Activated CD4-positive, alpha-beta T cell treated with anti-CD3 and anti-CD28 coated beads, Interleukin-2, amount 50 U/mL, for 4 hours (primary cell): ENCODE data around the gene FYCO1.
A peak's percentile ranks its signal among the peaks of the same experiment; 100 is the strongest.
"Not testable (repeated sequence)": the region's sequence is repeated elsewhere in the genome, so short reads cannot be mapped to it uniquely, and the experiment has no call there.

Experiments
- DNase-seq, 2 experiments: peaks; one replicate each; pipeline ENCODE4 v3.0.0-alpha.2; 2020

Gene FYCO1

DNA sequence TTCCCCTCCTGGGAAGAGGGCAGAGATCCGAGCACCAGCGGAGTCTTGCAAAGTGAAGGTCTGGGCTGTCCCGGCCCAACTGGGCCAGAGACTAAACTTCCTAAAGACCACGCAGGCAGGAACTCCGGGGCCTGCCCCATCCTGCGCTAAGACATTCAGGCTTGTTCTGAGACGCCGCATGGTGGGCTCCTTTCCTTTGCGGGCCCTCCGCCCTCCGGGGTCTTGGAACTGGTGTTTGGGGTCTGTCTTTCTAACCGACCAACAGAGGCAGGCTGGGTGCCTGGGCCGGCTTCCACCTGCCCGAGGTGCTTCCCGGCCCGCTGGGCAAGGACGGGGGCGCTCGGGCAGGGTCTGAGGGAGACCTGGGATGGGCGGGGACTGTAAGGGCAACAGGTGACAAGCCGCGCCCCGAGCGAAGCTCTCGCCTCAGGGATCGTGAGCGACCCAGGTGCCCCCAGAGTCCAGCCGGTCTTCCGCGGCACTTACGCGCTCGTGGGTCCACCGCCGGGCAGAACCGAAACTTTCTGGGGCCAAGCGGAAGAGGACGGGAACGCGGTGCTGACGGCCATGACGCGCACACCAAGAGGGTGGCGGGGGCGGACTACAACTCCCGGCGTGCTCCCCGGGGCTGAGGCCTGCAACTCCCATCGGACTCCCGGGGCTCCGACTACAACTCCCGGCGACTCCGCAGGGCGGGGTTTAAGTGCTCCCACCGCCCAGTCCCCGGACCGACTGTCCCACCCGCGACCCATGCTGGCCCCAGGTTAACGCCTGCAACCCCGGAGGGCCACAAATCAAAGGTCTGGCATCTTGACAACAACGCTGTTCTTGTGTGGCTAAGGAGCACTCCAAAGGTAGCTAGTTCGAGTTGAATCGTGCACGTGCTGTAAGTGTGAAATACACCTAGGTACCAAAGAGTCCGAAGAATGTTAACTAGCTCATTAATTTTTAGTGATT, at the start of gene FYCO1:
Gene FYCO1 (minus strand): TSS at position 589 of the 957 bp plus-strand sequence. CDS start 10,914 bp downstream, outside the sequence.
- DNase-seq: peak; percentile 88

DNA sequence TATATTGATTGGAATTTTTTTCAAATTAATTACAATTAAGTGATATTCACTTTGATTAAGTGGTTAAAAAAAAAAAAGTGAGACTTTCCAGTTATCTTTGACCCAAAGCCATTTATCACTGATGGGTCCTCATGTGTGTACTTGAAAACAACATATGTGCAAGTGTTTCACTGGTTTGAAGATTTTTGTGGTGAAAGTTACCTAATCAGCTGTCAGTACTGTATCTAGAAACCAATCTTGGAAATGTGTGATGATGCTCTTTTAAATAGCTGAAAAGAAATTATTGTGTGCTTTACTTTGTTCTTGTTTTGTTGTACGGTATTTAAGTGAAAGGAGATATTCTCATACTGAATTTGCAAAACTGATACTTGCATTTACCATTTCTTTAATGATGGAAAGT, 43.3 kb upstream of the FYCO1 start:
- no peak for DNase-seq

DNA sequence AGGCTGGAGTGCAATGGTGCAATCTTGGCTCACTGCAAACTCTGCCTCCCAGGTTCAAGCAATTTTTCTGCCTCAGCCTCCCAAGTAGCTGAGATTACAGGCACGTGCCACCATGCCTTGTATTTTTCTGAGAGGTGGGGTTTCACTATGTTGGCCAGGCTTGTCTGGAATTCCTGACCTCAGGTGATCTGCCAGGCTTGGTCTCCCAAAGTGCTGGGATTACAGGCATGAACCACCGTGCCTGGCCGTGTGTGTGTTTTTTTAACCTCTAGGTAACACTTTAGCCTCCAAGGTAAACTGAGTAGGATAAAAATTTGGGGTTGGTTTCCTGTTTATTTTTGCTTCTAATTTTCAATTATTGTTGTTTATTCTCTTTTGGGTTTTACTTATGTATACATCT, 42.4 kb upstream of the FYCO1 start:
- DNase-seq: not testable (repeated sequence)

DNA sequence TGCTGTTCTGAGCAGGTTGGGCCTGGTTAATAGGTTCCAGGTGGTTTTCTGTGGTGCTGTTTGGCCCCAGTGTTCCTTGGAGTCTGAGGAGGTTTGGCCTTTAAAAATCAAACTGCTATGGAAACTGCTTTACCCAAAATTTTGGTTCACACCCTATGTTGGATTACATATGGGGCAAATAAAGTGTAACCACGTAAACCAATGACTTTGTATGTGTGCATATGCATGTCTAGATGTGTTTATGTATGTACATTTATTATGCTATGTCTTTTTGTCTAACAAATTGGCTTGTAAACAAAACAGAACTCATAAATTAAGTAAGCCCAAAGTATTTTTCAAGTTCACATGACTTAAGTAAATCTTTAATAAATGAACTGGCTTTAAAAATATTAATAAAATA, 40.6 kb upstream of the FYCO1 start:
- DNase-seq: no peak

DNA sequence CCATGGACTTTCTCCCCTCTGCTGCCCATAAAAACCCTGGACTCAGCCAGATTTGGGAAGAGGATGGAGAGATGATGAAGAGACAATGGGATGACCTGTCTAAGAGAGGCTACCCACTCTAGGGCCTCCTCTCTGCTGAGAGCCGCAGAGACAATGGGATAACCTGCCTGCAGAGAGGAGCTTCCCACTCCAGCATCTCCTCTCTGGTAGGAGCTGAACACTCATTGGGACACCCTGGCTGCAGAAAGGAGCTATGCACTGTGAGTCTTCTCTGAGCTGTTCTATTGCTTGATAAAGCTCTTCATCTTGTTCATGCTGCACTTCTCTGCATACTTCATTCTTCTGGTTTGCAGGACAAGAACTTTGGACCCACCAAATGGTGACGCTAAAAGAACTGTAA, 36.1 kb upstream of the FYCO1 start:
- DNase-seq: no peak

DNA sequence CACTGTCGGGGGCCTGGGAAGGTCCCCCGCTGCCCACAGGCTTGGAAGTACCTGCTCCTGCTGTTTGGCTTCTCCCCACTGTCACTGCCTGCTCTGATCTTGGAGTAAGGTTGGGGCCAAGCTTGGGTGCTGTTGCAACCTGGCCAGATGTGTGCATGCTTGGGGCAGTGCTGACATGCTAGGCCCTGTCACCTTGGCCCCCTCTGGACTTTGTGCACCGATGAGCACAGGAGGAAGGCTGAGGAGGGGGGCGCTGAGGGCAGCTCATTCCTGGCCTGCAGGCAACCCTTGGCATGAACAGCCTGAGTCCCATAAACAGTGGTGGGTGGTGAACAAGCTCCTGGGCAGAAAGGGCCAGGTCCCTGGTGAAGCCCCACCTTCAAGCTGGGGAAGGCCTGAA, 35.6 kb upstream of the FYCO1 start:
- no peak for DNase-seq

DNA sequence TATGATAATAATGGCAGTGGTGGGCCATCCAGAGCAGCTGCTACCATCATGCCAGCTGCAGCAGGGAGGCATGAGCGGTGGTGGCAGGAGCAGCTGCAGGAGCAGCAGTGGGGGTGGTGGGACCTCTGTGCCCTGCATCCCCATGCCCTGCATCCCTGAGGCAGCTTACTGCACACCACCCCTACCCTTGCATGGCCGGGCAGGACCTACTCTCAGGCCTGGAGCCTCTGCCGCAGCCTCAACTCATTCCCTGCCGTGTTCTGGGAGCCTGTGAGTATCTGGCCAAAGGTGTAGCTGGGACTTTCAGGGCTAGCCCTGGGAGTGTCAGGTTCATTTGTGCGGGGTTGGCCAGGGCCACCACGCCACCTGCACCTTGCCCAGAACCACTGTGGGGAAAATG, 35.0 kb upstream of the FYCO1 start:
- no peak for DNase-seq

DNA sequence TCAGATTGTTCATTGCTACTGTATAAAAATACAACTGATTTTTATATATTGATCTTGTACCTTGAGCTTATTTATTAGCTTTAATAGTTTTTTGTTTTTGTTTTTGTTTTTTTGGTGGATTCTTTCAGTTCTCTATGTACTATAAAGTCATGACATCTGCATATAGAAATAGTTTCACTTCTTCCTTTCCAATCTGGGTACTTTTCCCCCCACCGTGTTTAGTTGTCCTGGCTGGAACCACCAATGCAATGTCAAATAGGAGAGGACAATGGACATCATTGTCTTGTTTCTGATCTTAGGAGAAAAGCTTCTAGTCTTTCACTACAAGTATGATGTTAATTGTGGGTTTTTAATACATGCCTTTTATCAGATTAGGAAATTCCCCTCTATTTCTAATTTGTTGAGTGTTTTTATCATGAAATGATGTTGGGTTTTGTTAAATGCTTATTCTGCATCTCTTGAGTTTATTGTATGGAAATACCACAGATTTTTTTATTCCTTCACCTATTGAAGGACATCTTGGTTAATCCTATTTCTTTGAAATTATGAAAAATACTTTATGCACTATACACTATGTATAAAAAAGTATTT, 34.4 kb upstream of the FYCO1 start:
- no peak for DNase-seq

DNA sequence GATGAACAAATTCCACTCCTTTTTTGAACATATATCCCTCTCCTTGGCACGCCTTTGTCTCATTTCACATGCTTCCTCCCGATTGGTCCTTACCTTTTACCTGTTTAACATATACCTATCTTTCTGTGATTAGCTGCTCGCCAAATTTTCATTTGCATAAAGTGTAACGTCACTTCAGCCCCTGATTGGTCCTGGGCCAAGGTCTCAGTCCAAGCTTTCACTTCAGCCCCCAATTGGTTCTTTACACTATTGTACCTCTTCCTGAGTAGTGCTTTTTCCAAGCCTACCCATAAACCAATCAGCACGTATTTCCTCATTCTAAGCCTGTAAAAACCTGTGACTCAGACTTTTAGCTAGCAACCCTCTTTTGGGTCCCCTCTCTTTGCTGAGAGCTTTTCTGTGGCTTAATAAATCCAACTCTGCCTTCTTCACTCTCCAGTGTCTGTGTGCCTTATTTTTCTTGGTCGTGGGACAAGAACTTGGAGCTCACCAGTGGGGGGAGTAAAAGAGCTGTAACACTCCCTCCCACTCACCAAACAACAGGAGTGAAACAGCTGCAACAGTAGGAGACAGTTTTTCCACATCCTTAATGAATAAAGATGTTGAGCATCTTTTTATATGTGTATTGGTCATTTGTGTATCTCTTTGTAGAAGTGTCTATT, 32.2 kb upstream of the FYCO1 start:
- no peak for DNase-seq

DNA sequence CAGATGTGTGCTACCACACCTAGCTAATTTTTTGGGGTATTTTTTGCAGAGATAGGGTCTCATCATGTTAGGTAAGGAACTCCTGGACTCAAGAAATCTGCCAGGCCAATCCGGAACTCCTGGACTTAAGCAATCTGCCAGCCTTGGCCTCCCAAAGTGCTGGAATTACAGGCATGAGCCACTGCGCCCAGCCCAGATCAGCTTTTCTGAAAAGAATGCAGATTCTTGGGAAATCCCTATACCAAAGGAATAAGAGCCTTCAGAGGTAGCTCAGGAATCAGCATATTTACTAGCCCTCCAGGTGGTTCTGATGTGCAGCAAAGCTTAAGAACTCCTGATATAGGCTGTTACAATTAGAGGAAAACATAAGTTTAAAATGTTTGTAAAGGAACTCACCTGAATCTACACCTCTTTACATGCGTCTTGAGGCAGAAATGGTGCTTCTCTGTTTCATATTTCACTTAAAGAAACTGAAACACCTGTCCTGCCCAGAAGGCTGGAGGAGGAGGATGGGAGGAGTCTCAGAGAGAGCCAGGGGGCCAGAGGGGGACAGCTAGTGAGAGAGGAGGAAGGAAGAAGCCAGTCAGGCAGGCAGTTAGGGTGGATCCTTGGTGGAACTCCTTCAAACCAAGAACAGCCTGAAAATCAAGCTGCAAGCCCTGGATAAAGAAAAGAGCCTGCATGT, 31.5 kb upstream of the FYCO1 start, which contains the start of gene XCR1:
Gene XCR1 (minus strand): TSS at position 463 of the 685 bp plus-strand sequence. CDS start 5,536 bp downstream, outside the sequence.
- DNase-seq: no peak

DNA sequence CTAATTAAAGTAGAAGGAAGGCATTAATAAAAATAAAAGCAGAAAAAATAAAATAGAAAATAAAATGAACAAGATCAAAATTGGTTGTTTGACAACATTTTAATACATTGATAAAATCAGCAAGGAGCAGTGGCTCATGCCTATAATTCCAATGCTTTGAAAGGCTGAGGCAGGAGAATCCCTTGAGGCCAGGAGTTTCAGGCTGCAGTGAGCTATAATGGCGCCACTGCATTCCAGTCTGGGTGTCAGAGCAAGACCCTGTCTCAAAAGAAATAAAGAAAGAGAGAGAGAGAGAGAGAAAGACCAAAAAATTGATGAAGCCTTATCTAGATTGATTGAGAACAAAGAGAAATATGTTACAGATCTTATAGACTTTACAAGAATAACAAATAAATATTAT, 29.5 kb upstream of the FYCO1 start:
- DNase-seq: no peak

DNA sequence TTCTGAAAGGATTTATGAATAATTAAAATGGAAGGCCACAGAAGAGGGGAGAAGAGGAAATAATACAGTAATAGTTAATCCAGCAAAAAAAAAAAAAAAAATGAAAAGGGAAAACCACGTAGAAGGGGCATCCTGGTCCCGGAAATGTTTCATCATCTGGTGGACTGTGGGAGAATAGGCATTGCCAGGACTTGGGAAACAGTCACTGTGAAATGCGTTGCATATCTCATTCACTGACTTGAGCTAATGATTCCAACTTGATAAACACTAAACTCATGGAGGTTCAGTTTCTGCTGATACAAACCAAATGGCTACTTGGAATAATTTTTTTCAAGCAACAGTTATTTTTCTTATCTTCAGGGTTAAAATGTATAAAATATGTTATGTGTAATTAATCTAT, 28.5 kb upstream of the FYCO1 start:
- DNase-seq: no peak

DNA sequence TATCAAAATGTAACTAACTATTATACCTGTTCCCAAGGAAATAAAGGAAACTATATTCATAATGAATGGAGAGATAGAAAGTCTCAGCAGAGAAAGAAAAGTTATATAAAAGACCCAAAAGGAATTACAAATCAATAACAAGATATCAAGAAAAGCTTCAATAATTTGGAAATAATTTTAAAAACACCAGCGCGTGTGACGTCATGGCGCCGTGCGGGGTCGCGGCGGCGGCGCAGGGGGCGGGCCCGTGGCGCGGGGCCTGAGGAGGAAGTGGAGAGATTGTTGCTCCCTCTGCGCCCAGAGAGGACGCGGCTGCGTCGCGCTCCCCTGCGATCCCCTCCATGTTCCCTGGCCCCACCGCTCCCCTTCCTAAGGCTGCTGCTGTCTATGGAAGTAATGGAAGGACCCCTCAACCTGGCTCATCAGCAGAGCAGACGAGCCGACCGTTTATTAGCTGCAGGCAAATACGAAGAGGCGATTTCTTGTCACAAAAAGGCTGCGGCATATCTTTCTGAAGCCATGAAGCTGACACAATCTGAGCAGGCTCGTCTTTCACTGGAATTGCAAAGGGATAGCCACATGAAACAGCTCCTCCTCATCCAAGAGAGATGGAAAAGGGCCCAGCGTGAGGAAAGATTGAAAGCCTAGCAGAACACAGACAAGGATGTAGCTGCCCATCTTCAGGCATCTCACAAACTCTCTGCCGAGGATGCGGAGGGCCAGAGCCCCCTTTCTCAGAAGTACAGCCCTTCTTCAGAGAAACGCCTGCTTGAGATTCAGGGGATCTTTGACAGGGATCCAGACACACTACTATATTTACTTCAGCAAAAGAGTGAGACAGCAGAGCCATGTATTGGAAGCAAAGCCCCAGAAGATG, 27.5 kb upstream of the FYCO1 start:
- no peak for DNase-seq

DNA sequence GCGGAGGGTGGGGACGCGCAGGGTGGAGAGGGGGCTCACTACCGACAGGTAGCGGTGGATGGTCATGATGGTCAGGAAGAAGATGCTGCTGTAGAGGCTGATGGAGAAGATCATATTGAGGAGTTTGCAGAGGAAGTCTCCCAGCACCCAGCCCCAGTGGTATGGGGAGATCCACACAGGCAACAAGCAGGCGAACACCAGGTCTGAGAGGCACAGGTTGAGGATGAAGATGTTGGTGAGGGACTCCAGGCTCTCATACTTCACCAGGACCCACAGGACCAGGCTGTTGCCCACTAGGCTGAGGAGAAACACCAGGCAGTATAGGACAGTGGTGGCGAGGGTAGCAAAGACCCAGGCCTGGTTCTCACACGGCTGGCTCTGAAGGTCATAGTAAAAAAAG, 25.9 kb upstream of the FYCO1 start:
- DNase-seq: no peak

DNA sequence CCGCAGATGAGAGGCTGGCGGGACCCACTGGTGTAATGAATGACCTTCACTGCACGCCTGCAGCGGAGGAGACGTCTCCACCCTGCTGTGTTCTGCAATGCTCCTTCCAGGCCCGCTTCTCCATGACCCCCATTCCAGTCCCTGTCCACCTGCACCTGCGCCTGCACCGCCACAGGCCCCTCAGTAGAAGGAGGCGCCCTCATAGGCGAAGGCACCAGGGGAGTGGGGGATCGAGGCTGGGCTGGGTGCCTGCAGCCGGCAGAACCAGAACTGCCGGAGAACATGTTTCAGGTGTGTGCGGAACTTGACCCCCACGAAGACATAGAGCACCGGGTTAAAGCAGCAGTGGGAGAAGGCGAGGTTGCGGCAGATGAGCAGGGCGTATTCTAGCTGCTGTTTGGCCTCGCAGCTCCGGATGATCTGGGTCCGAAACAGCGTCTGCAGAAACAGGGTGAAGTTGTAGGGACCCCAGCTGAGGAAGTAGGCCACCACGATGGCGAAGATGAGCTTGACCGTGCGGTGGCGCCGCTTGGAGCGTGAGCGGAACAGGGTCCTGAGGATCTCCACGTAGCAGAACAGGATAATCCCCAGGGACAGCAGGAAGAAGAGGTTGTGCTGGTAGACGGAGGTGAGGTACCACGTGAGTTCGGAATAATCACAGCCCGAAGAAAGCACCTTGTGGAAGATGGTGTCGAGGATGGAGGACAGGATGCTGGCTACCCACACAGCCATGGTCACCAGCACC, 25.3 kb upstream of the FYCO1 start:
- DNase-seq: no peak

DNA sequence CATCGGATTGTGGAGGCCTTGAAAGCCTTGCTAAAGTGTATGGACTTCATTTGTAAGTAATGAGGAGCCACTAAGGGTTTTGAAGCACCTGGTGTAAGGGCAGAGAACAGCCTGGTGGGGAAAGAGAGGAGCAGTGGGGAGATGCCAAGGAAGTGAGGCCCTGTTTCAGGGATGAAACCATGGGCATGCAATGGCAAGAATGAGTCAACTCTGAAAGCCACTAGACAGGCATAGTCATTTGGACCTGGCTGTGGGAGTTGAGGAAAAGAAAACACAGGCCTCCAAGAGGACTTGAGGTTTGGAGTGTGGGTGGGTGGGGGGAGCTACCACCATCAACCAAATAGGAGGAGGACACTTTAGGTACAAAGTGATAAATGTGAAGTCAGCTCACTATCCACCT, 24.1 kb upstream of the FYCO1 start:
- no peak for DNase-seq

DNA sequence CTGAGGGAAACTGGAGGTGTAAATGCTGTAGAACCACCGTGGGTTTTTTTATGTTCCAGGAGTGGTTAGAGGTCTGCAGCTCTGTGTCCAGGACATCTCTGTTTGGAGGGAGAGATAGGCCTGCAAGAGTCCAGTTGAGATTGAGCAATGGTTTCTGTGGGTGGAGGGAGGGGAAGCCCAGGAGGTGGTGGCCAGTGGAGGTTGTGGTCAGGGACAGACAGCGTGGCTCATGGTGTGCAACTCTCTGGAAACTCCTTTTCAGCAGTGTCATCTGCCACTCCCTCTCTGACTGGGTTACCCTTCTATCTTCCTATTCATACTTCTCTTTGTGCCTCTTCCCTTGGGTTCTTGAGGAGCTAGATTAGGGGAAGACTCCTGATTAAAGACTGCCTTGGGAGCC, 22.1 kb upstream of the FYCO1 start:
- DNase-seq: no peak

DNA sequence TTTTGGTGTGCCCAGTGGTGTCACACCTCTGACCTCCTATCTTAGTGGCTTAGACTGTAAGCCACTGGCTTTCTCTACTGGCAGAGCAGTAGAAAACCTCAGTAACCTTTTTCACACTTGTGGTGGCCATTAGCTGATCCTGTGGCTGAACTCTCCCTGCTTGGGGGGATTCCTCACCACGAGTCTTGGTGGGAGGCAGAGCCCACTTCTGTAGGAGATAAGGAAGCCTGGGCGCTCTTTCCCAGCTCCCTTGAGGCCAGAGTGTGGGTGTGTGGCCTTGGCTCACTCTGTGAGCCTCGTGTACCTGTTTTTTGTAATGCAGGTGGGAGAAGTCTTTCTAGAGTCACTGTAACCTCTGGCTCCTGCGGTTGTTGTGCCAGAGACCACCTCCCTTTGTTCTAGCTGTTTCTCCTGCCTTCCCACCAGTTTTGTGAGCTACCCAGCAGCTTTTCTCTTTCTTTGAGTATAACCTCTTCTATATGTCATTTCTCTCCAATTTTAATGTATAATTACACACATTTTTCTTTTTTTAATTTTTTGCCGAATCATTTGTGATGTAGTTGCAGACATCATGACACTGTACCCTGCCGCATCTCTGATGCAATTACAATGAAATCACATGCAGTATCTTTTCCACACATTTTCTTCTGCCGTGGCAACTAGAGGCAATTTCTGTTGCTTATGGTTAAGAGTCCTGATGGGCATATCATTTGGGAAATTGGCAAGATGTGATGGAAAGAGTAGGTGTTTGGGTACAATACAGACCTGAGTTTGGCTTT, 17.9 kb upstream of the FYCO1 start:
- no peak for DNase-seq

DNA sequence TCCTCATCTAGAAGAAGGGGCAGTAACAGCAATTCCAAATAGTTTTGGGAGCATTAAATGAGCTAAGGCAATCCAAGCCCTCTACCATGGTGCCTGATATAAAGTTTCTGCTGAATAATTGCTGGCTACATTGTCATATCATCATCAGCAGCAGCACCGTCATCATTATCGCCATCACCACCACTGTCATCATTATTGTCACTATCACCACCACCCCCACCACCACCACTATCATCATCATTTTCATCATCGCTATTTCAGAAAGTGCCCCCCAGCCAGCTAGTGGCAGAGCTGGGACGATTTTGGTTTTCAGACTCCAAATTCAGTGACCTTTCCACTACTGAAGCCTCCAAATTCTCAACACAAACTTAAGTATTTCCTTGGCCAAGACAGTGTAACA, 16.6 kb upstream of the FYCO1 start:
- no peak for DNase-seq

DNA sequence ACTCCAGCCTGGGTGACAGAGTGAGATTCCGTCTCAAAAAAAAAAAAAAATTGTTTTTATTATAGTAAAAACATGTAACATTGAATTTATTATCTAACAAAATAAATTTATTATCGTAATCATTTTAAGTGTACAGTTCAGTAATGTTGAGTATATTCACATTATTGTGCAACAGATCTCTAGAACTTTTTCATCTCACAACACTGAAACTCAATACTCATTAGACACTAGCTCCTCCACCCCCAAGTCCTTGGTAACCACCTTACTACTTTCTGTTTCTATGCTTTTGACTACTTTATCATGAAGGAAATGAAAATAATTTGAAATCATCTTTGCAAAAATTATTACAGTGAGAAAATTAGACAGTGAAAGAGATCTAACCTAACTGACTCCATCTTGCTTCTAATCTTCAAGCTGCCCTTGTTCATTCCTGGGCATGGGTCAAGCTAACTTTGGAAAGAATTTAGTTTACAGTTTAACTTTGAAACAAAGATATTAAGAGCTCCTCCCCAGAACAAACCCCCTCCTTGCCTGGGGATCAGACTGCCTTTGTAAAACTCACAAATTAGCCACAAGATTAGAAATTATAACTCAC, 15.0 kb upstream of the FYCO1 start:
- no peak for DNase-seq
